ENCODE results near the gene OR13A1. TPM values are rescaled to one million over a fixed set of nuclear protein-coding genes. Genes with fewer than 3 reads are reported as not detected.
"Not testable (repeated sequence)": the region's sequence is repeated elsewhere in the genome, so short reads cannot be mapped to it uniquely, and the experiment has no call there.

Gene OR13A1
- total RNA-seq, 1 donor from 2014 or later = not detected

GRCh38 chr10:45298341-45298955 lies 17.0 kb downstream of the OR13A1 start:
- intact Hi-C loops (cut with DNase I); ATAC-seq (ENCODE audit: poor library complexity); DNase-seq: not testable (repeated sequence)

- DNase-seq = no peak
- ATAC-seq (ENCODE audit: poor library complexity) = no peak
- intact Hi-C loops (cut with DNase I) = no loop called here
These were observed 20.7 kb downstream of the OR13A1 start for GRCh38 chr10:45294681-45295080.

DNA sequence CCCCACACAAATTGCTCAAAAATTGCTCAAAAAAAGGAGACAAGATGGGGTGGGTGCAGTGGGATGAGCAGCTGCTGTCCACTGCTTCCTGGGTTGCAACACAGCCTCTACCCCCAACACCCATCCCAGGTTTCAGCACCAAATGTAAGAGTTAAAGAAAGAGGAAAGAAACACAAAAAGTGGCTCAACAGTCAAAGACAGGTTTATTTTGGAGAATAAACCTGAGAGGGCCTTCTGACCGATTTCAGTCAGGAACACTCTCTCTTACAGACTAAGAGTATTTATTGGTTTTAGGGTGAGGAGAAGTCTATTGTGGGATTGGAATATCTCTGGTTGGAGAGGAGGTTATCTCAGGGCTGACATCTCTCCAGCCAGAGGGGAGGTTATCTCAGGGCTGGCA lies 28.4 kb downstream of the OR13A1 start:
- ATAC-seq (ENCODE audit: poor library complexity) = no peak

DNA sequence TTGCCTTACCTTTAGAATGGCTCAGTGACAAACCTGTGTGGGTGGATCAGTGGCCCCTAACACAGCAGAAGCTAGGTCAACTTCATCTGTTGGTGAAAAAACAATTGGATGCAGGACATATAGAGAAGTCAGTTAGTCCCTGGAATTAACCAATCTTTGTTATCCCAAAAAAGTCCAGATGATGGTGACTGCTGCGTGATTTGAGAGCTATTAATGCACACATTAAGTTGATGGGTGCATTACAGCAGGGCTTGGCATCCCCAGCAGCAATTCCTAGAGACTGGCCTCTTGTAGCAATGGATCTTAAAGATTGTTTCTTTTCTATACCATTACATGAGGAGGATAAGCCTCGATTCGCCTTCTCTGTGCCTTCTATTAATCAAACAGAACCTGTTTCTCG lies 33.3 kb downstream of the OR13A1 start:
- DNase-seq = no peak
- intact Hi-C loops (cut with DNase I) = no loop called here

More for the DNA sequence above, 28.4 kb downstream of the OR13A1 start:
- intact Hi-C loops (cut with DNase I) = no loop called here
- DNase-seq = no peak

GRCh38 chr10:45280113-45280760 lies 35.2 kb downstream of the OR13A1 start:
- ATAC-seq (ENCODE audit: poor library complexity) (peak; percentile 25), DNase-seq (no peak)
- intact Hi-C loops (cut with DNase I) = no loop called here

More for the DNA sequence above, 33.3 kb downstream of the OR13A1 start:
- no peak for ATAC-seq (ENCODE audit: poor library complexity)

GRCh38 chr10:45279682-45280081 lies 35.7 kb downstream of the OR13A1 start:
- DNase-seq (no peak), ATAC-seq (ENCODE audit: poor library complexity) (no peak)
- intact Hi-C loops (cut with DNase I) = no loop called here

GRCh38 chr10:45278860-45279498 lies 36.4 kb downstream of the OR13A1 start:
- no peak for ATAC-seq (ENCODE audit: poor library complexity)
- DNase-seq = no peak
- intact Hi-C loops (cut with DNase I) = no loop called here

- ATAC-seq (ENCODE audit: poor library complexity); intact Hi-C loops (cut with DNase I); DNase-seq: not testable (repeated sequence)
These were observed 39.3 kb downstream of the OR13A1 start for GRCh38 chr10:45276146-45276545.

DNA sequence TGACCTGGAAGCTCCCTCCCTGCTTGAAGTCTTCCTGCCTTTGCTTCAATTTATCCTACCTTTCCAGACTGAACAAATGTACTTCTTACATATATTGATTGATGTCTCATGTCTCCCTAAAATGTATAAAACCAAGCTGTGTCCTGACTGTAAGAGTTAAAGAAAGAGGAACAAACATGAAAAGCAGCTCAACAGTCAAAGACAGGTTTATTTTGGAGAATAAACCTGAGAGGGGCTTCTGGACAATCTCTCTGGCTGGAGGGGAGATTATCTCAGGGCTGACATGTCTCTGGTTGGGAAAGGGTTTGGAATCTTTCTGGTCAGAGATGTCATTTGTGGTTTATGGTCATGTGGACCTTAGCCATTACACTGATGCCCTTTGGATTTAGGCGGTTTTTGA lies 41.0 kb downstream of the OR13A1 start:
- ATAC-seq (ENCODE audit: poor library complexity) = no peak

DNA sequence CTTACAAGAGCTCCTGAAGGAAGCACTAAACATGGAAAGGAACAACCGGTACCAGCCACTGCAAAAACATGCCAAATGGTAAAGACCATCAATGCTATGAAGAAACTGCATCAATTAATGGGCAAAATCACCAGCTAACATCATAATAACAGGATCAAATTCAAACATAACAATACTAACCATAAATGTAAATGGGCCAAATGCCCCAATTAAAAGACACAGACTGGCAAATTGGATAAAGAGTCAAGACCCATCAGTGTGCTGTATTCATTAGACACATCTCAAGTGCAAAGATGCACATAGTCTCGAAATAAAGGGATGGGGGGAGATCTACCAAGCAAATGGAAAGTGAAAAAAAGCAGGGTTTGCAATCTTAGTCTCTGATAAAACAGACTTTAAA lies 47.6 kb downstream of the OR13A1 start:
- ATAC-seq (ENCODE audit: poor library complexity); intact Hi-C loops (cut with DNase I); DNase-seq: not testable (repeated sequence)

More for the DNA sequence above, 41.0 kb downstream of the OR13A1 start:
- DNase-seq = no peak
- intact Hi-C loops (cut with DNase I) = no loop called here

GRCh38 chr10:45265996-45266395 lies 49.4 kb downstream of the OR13A1 start:
- intact Hi-C loops (cut with DNase I) = no loop called here
- no peak for ATAC-seq (ENCODE audit: poor library complexity)
- DNase-seq = no peak

DNA sequence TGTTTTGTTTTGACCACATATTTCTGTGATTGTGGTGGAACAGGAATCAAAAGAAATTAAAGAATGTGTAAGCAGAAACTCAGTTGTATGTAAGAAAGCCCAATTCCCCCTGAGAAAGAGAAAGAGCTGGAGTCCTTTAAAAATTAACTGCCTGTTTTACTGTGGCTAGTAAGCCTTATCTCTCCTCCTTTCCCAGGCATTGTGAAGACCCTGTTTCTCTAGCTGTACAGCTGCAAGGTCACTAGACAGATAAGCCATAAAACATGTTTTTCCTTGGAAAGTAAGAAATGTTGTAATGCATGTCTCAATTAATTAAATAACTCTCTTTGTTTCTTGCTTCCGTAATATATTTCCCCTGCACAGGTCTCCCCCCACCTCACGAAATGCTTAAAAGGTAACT lies 53.5 kb downstream of the OR13A1 start:
- DNase-seq = no peak
- ATAC-seq (ENCODE audit: poor library complexity) = no peak
- intact Hi-C loops (cut with DNase I) = no loop called here

- ATAC-seq (ENCODE audit: poor library complexity) (no peak), DNase-seq (no peak)
- intact Hi-C loops (cut with DNase I) = no loop called here
These were observed 54.1 kb downstream of the OR13A1 start for GRCh38 chr10:45261243-45261775.

- DNase-seq; intact Hi-C loops (cut with DNase I); ATAC-seq (ENCODE audit: poor library complexity): not testable (repeated sequence)
These were observed 54.8 kb downstream of the OR13A1 start for GRCh38 chr10:45260635-45261034.

DNA sequence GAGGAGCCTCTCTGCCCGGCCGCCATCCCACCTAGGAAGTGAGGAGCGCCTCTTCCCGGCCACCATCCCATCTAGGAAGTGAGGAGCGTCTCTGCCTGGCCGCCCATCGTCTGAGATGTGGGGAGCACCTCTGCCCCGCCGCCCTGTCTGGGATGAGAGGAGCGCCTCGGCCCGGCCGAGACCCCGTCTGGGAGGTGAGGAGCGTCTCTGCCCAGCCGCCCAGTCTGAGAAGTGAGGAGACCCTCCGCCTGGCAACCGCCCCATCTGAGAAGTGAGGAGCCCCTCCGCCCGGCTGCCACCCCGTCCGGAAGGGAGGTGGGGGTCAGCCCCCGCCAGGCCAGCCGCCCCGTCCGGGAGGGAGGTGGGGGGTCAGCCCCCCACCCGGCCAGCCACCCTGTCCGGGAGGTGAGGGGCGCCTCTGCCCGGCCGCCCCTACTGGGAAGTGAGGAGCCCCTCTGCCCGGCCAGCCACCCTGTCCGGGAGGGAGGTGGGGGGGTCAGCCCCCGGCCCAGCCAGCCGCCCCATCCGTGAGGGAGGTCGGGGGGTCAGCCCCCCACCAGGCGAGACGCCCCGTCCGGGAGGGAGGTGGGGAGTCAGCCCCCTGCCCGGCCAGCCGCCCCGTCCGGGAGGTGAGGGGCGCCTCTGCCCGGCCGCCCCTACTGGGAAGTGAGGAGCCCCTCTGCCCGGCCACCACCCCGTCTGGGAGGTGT lies 55.5 kb downstream of the OR13A1 start:
- intact Hi-C loops (cut with DNase I); DNase-seq; ATAC-seq (ENCODE audit: poor library complexity): not testable (repeated sequence)

- no peak for ATAC-seq (ENCODE audit: poor library complexity)
- DNase-seq = no peak
- intact Hi-C loops (cut with DNase I) = no loop called here
These were observed 57.8 kb downstream of the OR13A1 start for GRCh38 chr10:45257600-45257999.

GRCh38 chr10:45256246-45256645 lies 59.2 kb downstream of the OR13A1 start:
- DNase-seq (no peak), ATAC-seq (ENCODE audit: poor library complexity) (no peak)
- intact Hi-C loops (cut with DNase I) = no loop called here

- ATAC-seq (ENCODE audit: poor library complexity) = no peak
- DNase-seq = no peak
- intact Hi-C loops (cut with DNase I) = no loop called here
These were observed 59.7 kb downstream of the OR13A1 start for GRCh38 chr10:45255706-45256105.

DNA sequence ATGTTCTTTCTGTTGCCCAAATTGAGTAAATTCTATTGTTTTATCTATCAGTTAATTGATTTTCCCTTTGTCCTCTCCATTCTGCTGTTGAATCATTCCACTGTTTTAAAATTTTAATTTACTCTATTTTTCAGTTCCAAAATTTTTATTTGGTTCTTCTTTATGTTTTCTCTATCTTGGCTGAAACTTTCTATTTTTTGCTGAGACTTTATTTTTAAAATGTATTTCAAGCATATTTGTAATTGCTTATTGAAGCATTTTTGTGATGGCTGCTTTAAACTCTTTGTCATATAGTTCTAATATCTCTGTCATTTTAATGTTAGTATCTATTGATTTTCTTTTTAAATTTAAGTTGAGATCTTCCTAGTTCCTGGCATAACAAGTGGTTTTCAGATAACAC lies 60.5 kb downstream of the OR13A1 start:
- intact Hi-C loops (cut with DNase I) = no loop called here

More for the DNA sequence above, 60.5 kb downstream of the OR13A1 start:
- DNase-seq (no peak), ATAC-seq (ENCODE audit: poor library complexity) (no peak)
